Activated CD4-positive, alpha-beta T cell treated with anti-CD3 and anti-CD28 coated beads for 24 hours (primary cell): ENCODE data around the gene GYPC.

Source experiments
- DNase-seq, 2 donors: peaks; one replicate each; pipeline ENCODE4 v3.0.0-alpha.2; 2020; ENCODE audit warnings: low read depth in 2 of 2

GYPC gene

DNA sequence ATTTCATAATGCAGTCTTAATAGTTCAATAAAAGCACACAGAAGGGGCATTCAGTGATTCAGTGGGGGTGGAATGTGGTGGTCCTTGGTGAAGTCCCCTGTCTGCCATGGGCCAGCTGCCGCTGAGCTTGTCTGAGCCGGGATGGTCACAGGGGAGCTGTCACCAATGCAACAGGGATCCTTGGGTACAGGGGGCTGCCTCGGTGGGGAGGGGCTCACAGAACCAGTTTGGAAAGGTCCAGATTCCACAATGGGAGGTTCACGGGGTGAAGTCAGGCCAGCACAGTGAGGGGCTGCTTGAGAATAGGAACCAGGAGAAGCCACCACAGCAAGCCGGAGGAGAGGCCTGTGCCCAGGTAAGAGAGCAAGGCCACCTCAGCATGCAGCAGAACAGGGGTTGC, 75.4 kb downstream of the GYPC start:
- no peak for DNase-seq

DNA sequence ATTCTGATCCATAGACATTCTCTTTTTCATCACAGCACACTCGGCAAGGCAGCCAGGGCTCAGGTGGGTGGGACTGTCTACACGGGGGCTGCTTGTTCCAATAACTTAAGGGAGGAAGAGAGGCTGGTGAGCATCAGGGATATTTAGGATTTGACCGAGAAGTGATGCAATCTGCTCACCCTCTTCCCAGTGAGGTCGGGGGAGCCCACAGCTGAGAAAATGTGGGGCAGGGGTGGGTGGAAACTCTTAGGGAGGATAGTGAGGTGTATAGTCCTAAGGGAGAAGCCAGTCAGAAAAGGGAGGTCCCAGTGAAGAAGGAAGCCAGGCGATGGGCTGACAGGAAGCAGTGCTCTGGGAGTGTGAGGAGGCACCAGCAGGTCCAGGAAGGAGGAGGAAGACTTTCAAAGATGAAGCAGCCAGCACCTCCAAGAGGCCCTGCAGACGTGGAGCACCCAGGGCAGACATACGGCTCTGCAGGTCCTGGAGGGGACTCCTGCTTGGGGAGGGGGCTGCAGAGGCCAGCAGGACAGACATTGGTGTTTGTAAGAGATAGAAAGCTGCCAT, 76.8 kb downstream of the GYPC start:
- no peak for DNase-seq

DNA sequence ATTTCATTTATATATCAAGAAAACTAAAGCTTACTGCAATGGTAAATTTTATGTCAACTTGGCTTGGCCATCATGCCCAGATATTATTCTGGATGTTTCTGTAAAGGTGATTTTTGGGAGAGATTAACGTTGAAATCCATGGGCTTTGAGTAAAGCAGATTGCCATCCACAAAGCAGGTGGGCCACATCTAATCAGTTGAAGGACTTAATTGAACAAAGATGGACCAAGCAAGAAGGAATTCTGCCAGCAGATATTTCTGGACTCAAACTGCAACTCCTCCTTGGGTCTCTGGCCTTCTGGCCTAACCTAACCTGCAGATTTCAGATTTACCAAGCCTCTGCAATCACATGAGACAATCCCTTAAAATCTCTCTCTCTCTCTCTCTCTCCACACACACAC, 77.8 kb downstream of the GYPC start:
- no peak for DNase-seq

DNA sequence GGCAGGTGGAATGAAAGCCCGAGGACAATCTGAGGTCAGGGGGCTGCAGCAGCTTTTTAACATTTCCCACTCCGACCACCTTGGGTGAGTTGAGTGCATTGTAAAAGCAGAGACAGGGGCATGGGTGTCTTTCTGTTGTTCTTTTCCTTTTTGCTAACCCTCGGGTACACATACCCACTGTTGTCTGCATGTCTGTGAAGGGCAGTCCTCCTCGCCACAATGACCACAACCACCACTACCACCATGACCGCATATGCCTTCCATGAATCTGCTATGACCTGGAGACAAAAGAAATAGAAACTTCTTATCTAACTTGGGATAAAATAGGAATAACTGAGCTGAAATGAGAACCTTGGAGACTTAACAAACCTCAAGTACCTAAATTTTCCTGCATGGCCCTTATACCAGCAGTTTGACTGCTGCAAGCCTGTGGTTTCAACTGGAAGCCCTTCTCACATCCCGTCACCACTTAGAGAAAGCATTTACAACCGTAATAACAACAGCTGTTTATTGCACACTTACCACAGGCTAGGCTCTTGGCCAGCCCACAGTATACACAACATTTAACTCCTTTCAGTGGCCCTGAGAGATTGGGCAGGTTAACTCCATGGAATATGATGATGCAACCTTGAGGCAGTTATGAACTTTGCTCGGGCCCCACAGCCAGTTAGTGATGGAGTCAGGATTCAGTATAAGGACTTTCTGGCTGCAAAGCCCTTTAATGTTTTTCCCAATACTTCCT, 80.3 kb downstream of the GYPC start:
- DNase-seq: no peak

DNA sequence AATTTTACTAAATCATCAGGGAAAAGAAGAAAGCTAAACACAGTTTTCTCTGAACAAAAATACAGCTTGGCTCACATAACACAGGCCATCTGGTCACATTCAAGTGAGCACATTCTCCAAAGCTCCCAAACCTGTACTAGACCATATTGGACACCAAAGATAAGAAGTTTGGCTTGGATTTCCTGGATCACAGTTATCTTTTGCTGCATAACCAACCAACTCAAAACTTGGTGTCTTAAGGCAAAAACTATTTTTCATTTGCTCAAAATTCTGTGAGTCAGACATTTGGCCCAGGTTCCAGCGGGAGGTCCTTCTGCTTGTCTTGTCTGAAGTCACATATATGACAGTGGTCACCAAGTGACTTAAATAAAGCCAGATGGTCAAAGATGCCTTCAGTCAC, 83.2 kb downstream of the GYPC start:
- DNase-seq: no peak

DNA sequence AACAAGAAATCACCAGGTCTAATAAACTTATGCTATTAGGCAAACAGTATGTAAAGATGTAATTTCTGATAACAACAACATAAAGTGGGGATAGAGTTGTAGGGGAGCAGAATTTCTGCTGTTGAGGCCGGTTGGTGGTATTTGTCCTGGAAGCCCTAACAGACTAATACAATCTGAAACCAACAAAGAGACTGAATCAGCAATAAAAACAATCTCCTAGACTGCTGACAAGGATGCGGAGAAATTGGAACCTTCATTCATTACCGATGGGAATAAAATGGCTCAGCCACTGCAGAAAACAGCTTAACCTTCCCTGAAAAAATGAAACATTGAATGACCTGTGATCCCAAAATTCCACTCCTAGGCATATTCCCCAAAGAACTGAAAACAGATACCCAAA, 88.7 kb downstream of the GYPC start:
- no peak for DNase-seq
